Choroid plexus epithelial cell (primary cell): Measurements from ENCODE around the gene PPP2R2D.
A peak's percentile ranks its signal among the peaks of the same experiment; 100 is the strongest.

ENCODE experiments used
- DNase-seq: peaks from one replicate; pipeline ENCODE4 v3.0.0-alpha.2; 2010; ENCODE audit warnings: low read depth
- H3K4me3 ChIP-seq: 2 replicates; pipeline ENCODE4 v1.5.1; 2011; ENCODE audit warnings: low read depth, mild to moderate bottlenecking, control low read depth, low read length, moderate library complexity
- CTCF ChIP-seq: conservative IDR thresholded peaks from 2 replicates; pipeline ENCODE4 v1.5.1; 2011; ENCODE audit warnings: low read depth, mild to moderate bottlenecking, control low read depth, inconsistent platforms, low read length, moderate library complexity

PPP2R2D gene

GRCh38 chr10:131996466-131997365, 95.9 kb downstream of the PPP2R2D start:
- no peak for TF ChIP-seq CTCF

GRCh38 chr10:131997366-131998049, 96.7 kb downstream of the PPP2R2D start:
- no peak for TF ChIP-seq CTCF

More at GRCh38 chr10:131996466-131997365, 95.9 kb downstream of the PPP2R2D start:
- DNase-seq, result no peak
- no peak overlapping the region for H3K4me3 ChIP-seq

GRCh38 chr10:131998050-131998844, 97.4 kb downstream of the PPP2R2D start:
- no peak for TF ChIP-seq CTCF
- DNase-seq, result no peak
- H3K4me3 ChIP-seq, result no peak overlapping the region

More at GRCh38 chr10:131997366-131998049, 96.7 kb downstream of the PPP2R2D start:
- H3K4me3 ChIP-seq, result peak overlapping the region; percentile 11
- DNase-seq, result peak; percentile 97

- no peak for TF ChIP-seq CTCF
- no peak overlapping the region for H3K4me3 ChIP-seq
- no peak for DNase-seq
These were observed 98.3 kb downstream of the PPP2R2D start for GRCh38 chr10:131998845-131999681.

- TF ChIP-seq CTCF, result peak; percentile 35
- peak; percentile 59 for DNase-seq
- H3K4me3 ChIP-seq, result no peak overlapping the region
These were observed 100.6 kb downstream of the PPP2R2D start for GRCh38 chr10:132001238-132001972.

- no peak for DNase-seq
- no peak for TF ChIP-seq CTCF
- no peak overlapping the region for H3K4me3 ChIP-seq
These were observed 101.2 kb downstream of the PPP2R2D start for GRCh38 chr10:132002004-132002403.
